Retinal pigment epithelial cell (primary cell): ENCODE data around the gene REM2.

Experiments
- DNase-seq: peaks from one replicate; pipeline ENCODE4 v3.0.0-alpha.2; 2010; ENCODE audit warnings: low read depth
- H3K4me3 ChIP-seq: 2 replicates; pipeline ENCODE4 v1.5.1; 2011; ENCODE audit warnings: mild to moderate bottlenecking, low read length, control low read depth, moderate library complexity
- CTCF ChIP-seq: conservative IDR thresholded peaks from 2 replicates; pipeline ENCODE4 v1.5.1; 2011; ENCODE audit warnings: low read depth, low read length, control low read depth, inconsistent platforms

REM2 gene

GRCh38 chr14:22845103-22845394 lies 38.0 kb upstream of the REM2 start:
- TF ChIP-seq CTCF: no peak
- DNase-seq: no peak
- H3K4me3 ChIP-seq: no peak overlapping the region

DNA sequence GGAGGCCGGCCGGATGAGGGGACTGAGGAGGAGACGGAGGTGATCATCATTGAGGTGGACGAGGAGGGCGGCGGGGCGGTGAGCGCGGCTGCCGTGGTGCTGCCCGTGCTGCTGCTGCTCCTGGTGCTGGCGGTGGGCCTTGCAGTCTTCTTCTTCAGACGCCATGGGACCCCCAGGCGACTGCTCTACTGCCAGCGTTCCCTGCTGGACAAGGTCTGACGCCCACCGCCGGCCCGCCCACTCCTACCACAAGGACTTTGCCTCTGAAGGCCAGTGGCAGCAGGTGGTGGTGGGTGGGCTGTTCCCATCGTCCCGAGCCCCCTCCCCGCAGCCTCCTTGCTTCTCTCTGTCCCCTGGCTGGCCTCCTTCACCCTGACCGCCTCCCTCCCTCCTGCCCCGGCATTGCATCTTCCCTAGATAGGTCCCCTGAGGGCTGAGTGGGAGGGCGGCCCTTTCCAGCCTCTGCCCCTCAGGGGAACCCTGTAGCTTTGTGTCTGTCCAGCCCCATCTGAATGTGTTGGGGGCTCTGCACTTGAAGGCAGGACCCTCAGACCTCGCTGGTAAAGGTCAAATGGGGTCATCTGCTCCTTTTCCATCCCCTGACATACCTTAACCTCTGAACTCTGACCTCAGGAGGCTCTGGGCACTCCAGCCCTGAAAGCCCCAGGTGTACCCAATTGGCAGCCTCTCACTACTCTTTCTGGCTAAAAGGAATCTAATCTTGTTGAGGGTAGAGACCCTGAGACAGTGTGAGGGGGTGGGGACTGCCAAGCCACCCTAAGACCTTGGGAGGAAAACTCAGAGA lies 37.0 kb upstream of the REM2 start:
- no peak for TF ChIP-seq CTCF
- DNase-seq: no peak
- H3K4me3 ChIP-seq: no peak overlapping the region

DNA sequence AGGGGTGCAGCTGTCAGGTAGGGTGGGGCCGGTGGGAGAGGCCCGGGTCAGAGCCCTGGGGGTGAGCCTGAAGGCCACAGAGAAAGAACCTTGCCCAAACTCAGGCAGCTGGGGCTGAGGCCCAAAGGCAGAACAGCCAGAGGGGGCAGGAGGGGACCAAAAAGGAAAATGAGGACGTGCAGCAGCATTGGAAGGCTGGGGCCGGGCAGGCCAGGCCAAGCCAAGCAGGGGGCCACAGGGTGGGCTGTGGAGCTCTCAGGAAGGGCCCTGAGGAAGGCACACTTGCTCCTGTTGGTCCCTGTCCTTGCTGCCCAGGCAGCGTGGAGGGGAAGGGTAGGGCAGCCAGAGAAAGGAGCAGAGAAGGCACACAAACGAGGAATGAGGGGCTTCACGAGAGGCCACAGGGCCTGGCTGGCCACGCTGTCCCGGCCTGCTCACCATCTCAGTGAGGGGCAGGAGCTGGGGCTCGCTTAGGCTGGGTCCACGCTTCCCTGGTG lies 36.2 kb upstream of the REM2 start:
- H3K4me3 ChIP-seq: no peak overlapping the region
- TF ChIP-seq CTCF: no peak
- no peak for DNase-seq

GRCh38 chr14:22847661-22848341 lies 35.2 kb upstream of the REM2 start:
- no peak for DNase-seq
- TF ChIP-seq CTCF: peak; percentile 21
- no peak overlapping the region for H3K4me3 ChIP-seq

- peak; percentile 84 for DNase-seq
- TF ChIP-seq CTCF: no peak
These were observed 34.5 kb upstream of the REM2 start for GRCh38 chr14:22848351-22849164.

DNA sequence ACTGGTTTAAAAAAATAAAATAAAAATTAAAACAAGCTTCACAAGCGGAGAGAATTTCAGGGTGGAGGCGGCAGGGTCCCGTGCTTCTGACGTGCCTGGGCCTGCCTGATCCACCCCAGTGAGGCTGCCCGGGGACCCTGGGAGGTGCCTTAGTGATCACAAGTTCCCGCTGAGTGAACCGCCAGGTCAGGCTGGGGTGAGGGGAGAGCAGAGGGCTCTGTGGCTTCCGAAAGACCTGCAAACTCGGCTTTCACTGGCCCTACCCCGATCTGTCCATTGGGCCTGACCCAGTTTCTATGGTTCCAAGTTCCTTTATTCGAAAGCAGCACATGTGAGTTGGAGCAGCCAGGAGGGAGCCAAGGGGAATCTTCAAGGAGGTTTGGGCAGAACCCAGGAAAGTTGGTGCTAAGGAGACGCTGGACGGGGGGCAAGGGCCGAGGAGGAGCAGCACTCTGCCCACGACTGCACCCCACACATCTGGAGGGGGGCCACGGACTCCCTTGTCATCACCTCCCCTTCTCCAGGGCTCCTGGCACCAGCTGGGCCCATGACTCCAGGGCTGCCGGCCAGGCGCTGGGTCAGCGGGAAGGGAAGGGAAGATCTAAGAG lies 33.7 kb upstream of the REM2 start:
- H3K4me3 ChIP-seq: no peak overlapping the region
- DNase-seq: no peak
- TF ChIP-seq CTCF: no peak

More at GRCh38 chr14:22848351-22849164, 34.5 kb upstream of the REM2 start:
- H3K4me3 ChIP-seq: no peak overlapping the region
